ENCODE measurements around the gene TIMM9.
"Not testable (repeated sequence)": the region's sequence is repeated elsewhere in the genome, so short reads cannot be mapped to it uniquely, and the experiment has no call there.

TIMM9 gene

DNA sequence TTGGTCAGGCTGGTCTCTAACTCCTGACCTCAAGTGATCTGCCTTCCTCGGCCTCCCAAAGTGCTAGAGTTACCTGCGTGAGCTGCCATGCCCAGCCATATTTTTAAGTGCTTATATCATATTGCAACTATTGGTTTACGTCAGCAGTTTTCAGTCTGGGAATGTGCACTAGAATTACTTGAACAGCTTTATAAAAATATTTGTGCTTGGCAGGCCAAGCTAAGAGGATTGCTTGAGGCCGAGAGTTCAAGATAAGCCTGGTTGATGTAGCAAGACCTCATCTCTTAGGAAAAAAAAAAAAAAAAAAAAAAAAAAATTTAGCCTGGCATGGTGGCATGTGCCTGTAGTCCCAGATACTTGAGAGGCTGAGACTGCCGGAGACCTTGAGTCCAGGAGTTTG is 17.3 kb upstream of the TIMM9 start:
- no peaks in the 10 kb centered on the region for H3K27me3 ChIP-seq
- no peak overlapping the region for H3K27ac ChIP-seq
- no peaks in the 10 kb centered on the region for H3K4me1 ChIP-seq
- H3K4me3 ChIP-seq: no peak overlapping the region
- H3K9me3 ChIP-seq: no peaks in the 10 kb centered on the region
- TF ChIP-seq, protein P1, sequence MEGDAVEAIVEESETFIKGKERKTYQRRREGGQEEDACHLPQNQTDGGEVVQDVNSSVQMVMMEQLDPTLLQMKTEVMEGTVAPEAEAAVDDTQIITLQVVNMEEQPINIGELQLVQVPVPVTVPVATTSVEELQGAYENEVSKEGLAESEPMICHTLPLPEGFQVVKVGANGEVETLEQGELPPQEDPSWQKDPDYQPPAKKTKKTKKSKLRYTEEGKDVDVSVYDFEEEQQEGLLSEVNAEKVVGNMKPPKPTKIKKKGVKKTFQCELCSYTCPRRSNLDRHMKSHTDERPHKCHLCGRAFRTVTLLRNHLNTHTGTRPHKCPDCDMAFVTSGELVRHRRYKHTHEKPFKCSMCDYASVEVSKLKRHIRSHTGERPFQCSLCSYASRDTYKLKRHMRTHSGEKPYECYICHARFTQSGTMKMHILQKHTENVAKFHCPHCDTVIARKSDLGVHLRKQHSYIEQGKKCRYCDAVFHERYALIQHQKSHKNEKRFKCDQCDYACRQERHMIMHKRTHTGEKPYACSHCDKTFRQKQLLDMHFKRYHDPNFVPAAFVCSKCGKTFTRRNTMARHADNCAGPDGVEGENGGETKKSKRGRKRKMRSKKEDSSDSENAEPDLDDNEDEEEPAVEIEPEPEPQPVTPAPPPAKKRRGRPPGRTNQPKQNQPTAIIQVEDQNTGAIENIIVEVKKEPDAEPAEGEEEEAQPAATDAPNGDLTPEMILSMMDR (IDR thresholded peaks at IDR 0.05): no peak
- intact Hi-C loops (cut with DNase I; ENCODE audit: low total_unique reads): no loop called here
- peaks cover 23 to 76% (median 42%) of the 10 kb centered on the region in 3 donors for H3K36me3 ChIP-seq
- DNase-seq: no peak

DNA sequence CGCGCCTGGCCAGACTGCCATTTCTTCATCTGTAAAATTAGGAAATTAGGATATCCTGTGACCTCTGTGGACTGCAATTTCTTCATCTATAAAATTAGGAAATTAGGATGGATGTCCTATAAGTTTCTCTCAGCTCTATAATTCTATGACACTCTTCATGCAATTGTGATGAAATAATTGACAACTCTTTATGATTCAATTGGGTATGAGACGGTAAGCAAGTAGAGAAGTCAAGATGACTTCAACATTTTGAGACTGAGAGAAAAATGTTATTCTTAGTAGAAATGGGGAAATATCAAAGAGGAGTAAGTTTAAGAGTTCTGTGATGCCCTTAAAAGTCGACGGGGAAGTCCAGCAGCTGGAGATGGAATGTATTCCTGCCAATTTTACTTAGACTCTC is 12.1 kb upstream of the TIMM9 start:
- H3K27me3 ChIP-seq: no peaks in the 10 kb centered on the region
- intact Hi-C loops (cut with DNase I; ENCODE audit: low total_unique reads): no loop called here
- no peaks in the 10 kb centered on the region for H3K9me3 ChIP-seq
- no peak for DNase-seq
- H3K4me1 ChIP-seq: no peaks in the 10 kb centered on the region
- H3K27ac ChIP-seq: no peak overlapping the region
- TF ChIP-seq, protein P1 (IDR thresholded peaks at IDR 0.05): no peak
- peaks cover 32 to 84% (median 39%) of the 10 kb centered on the region in 3 donors for H3K36me3 ChIP-seq
- no peak overlapping the region for H3K4me3 ChIP-seq

DNA sequence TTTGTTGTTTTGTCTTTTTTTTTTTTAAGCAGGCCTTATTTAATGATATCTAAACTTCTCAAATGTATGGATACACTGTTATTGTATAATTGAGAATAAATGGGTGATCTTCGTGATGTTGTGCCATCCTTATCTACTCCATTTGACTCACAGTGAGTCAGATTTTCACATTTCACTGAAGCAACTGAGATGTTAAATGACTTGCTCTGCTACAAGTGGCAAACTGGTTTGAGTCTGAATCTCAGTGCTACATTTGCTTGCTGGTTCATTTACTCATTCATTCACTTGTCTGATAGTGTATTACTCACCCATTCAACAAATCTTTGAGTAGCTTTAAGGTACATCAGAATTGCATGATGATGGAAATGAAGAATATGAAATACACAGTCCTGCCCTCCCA is 2.8 kb upstream of the TIMM9 start:
- DNase-seq: no peak
- Histone ChIP-seq H3K27ac (no peak overlapping the region), H3K9me3 (no peaks in the 10 kb centered on the region), H3K27me3 (no peaks in the 10 kb centered on the region), H3K36me3 (peaks cover 8 to 35% (median 27%) of the 10 kb centered on the region in 3 donors), H3K4me3 (no peak overlapping the region), H3K4me1 (peaks cover 0 to 35% (median 22%) of the 10 kb centered on the region in 4 donors)
- TF ChIP-seq, protein P1 (IDR thresholded peaks at IDR 0.05): no peak
- intact Hi-C loops (cut with DNase I; ENCODE audit: low total_unique reads): no loop called here

DNA sequence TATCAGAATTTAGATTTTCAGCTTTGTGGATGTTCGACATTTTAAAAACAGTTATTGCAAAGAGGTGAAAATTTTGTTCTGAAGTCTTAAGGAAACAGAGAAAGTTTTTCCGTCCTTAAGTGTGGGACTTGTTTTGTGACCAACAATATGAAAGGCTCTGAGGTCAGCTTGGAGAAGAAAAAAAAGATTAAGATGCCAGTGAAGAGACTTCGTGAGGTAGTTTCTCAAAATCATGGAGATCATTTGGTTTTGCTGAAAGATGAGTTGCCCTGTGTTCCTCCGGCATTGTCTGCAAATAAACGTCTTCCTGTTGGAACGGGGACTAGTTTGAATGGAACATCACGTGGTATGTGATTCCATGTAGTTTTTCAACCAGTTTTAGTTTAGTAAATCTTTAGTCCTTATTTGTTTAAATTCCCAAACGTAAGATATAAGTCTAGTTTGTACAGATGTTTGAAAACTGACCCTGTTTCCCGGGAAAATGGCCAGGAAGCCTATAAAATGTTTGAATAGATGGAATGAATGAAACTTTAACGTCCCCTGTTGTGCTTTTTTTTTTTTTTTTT is 870 bp upstream of the TIMM9 start:
- H3K4me1 ChIP-seq: peaks cover 0 to 35% (median 25%) of the 10 kb centered on the region in 4 donors
- no peaks in the 10 kb centered on the region for H3K9me3 ChIP-seq
- peaks cover 7 to 26% (median 20%) of the 10 kb centered on the region in 3 donors for H3K36me3 ChIP-seq
- no peak for DNase-seq
- peak overlapping the region; percentile 85 to 89 for H3K4me3 ChIP-seq
- intact Hi-C loops (cut with DNase I; ENCODE audit: low total_unique reads): no loop called here
- no peaks in the 10 kb centered on the region for H3K27me3 ChIP-seq
- TF ChIP-seq, protein P1 (IDR thresholded peaks at IDR 0.05): no peak
- peak overlapping the region; percentile 88 to 91 for H3K27ac ChIP-seq

DNA sequence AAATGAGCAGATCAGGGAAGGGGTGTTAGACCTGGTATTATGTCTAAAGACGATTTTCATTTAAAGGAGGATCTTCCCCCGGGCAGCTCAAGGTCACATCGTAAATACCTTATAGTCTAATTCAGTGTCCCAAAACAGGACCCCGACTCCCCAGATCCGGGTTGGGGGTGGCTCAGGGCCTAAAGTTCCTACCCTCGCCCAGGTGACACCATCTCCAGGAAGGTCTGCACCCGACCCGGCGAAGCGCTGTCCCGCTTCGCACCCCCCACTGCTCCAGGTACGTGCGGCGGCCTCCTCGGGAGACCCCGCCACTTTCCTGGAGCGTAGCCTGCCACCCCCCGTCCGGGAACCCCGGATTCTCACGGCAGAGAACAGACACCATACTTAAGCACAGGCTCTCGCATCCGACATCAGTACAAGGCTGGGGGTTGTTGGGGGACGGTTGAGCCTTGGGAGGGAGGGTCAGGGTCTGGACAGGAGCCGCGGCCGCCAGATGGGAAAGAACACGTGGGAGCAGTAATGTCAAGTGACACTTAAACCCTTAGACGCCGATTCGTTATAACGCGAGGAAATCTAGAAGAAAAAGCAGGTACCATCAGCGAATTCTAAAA is 556 bp downstream of the TIMM9 start:
- H3K36me3 ChIP-seq: peaks cover 0 to 21% (median 14%) of the 10 kb centered on the region in 3 donors
- intact Hi-C loops (cut with DNase I; ENCODE audit: low total_unique reads): no loop called here
- H3K4me3 ChIP-seq: peak overlapping the region; percentile 85 to 89
- TF ChIP-seq, protein P1 (IDR thresholded peaks at IDR 0.05): no peak
- DNase-seq: peak; percentile 43 to 74
- peak overlapping the region; percentile 88 to 91 for H3K27ac ChIP-seq
- H3K9me3 ChIP-seq: no peaks in the 10 kb centered on the region
- H3K27me3 ChIP-seq: no peaks in the 10 kb centered on the region
- peaks cover 0 to 35% (median 25%) of the 10 kb centered on the region in 4 donors for H3K4me1 ChIP-seq

DNA sequence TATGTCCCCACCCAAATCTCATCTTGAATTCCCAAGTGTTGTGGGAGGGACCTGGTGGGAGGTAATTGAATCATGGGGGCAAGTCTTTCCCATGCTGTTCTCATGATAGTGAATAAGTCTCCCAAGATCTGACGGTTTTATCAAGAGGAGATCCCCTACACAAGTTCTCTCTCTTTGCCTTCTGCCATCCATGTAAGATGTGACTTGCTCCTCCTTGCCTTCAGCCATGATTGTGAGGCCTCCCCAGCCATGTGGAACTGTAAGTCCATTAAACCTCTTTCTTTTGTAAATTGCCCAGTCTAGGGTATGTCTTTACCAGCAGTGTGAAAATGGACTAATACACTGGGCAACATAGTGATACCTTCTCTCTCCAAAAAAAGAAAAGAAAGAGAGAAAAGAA is 10.4 kb downstream of the TIMM9 start:
- H3K4me3 ChIP-seq; H3K9me3 ChIP-seq; intact Hi-C loops (cut with DNase I; ENCODE audit: low total_unique reads); H3K4me1 ChIP-seq; DNase-seq; H3K27ac ChIP-seq; H3K27me3 ChIP-seq: not testable (repeated sequence)
- H3K36me3 ChIP-seq: peaks cover 17 to 63% (median 24%) of the 10 kb centered on the region in 3 donors
